GM08714 (cell line): ENCODE results near the gene LAMA2.

Source experiments
- H3K4me3 ChIP-seq: fragments of 200-500 bp; sonication (Bioruptor generic); 2 replicates; pipeline ENCODE4 v1.5.1; 2014; ENCODE audit warnings: mild to moderate bottlenecking, low read length, inconsistent platforms
- ZNF274 ChIP-seq: IDR thresholded peaks from 2 replicates; pipeline ENCODE4 v1.6.1; 2012; ENCODE audit warnings: mild to moderate bottlenecking, low read depth, low read length

Gene LAMA2

GRCh38 chr6:129455126-129455769 lies 572.3 kb downstream of the LAMA2 start:
- TF ChIP-seq ZNF274: no peak
- no peak overlapping the region for H3K4me3 ChIP-seq

GRCh38 chr6:129460221-129460620 lies 577.3 kb downstream of the LAMA2 start:
- no peak overlapping the region for H3K4me3 ChIP-seq
- TF ChIP-seq ZNF274: no peak

- TF ChIP-seq ZNF274: no peak
- no peak overlapping the region for H3K4me3 ChIP-seq
Observed at GRCh38 chr6:129469070-129469662, 586.2 kb downstream of the LAMA2 start.

- H3K4me3 ChIP-seq: no peak overlapping the region
- no peak for TF ChIP-seq ZNF274
Observed at GRCh38 chr6:129472239-129472638, 589.3 kb downstream of the LAMA2 start.

GRCh38 chr6:129473546-129473945 lies 590.6 kb downstream of the LAMA2 start:
- TF ChIP-seq ZNF274: no peak

GRCh38 chr6:129475477-129476247 lies 592.7 kb downstream of the LAMA2 start:
- no peak for TF ChIP-seq ZNF274

More at GRCh38 chr6:129473546-129473945, 590.6 kb downstream of the LAMA2 start:
- no peak overlapping the region for H3K4me3 ChIP-seq

GRCh38 chr6:129476248-129476564 lies 593.3 kb downstream of the LAMA2 start:
- no peak overlapping the region for H3K4me3 ChIP-seq
- TF ChIP-seq ZNF274: no peak

More at GRCh38 chr6:129475477-129476247, 592.7 kb downstream of the LAMA2 start:
- no peak overlapping the region for H3K4me3 ChIP-seq

GRCh38 chr6:129476810-129477209 lies 593.9 kb downstream of the LAMA2 start:
- TF ChIP-seq ZNF274: no peak
- H3K4me3 ChIP-seq: no peak overlapping the region

- no peak for TF ChIP-seq ZNF274
- H3K4me3 ChIP-seq: no peak overlapping the region
Observed at GRCh38 chr6:129478379-129478778, 595.4 kb downstream of the LAMA2 start.

GRCh38 chr6:129481706-129482105 lies 598.8 kb downstream of the LAMA2 start:
- TF ChIP-seq ZNF274: no peak
- no peak overlapping the region for H3K4me3 ChIP-seq

GRCh38 chr6:129485746-129486145 lies 602.8 kb downstream of the LAMA2 start:
- TF ChIP-seq ZNF274: no peak
- no peak overlapping the region for H3K4me3 ChIP-seq

- TF ChIP-seq ZNF274: no peak
Observed at GRCh38 chr6:129486327-129486726, 603.4 kb downstream of the LAMA2 start.

GRCh38 chr6:129488313-129488712 lies 605.4 kb downstream of the LAMA2 start:
- no peak overlapping the region for H3K4me3 ChIP-seq
- no peak for TF ChIP-seq ZNF274

More at GRCh38 chr6:129486327-129486726, 603.4 kb downstream of the LAMA2 start:
- no peak overlapping the region for H3K4me3 ChIP-seq

- no peak for TF ChIP-seq ZNF274
- H3K4me3 ChIP-seq: no peak overlapping the region
Observed at GRCh38 chr6:129489215-129489765, 606.4 kb downstream of the LAMA2 start.
